ENCODE measurements around the gene PPP4R4. TPM values are rescaled to one million over a fixed set of nuclear protein-coding genes. Genes with fewer than 3 reads are reported as not detected.
"Not testable (repeated sequence)": the region's sequence is repeated elsewhere in the genome, so short reads cannot be mapped to it uniquely, and the experiment has no call there.

PPP4R4 gene
- total RNA-seq, 2 donors from 2014 or later, result 4.6 to 8.4 TPM

GRCh38 chr14:94145902-94146527, 28.1 kb upstream of the PPP4R4 start:
- Mint-ChIP-seq H3K36me3 (ENCODE audit: low read depth) (no peaks in the 10 kb centered on the region), H3K27ac (no peak overlapping the region), H3K4me1 (peaks cover 5% of the 10 kb centered on the region), H3K27me3 (ENCODE audit: insufficient read depth) (peaks cover 18% of the 10 kb centered on the region), H3K4me3 (no peak overlapping the region), H3K9me3 (no peaks in the 10 kb centered on the region)
- H3K4me3 ChIP-seq (ENCODE audit: low read length), result no peak overlapping the region
- no peak for DNase-seq
- no peaks in the 10 kb centered on the region for H3K9me3 ChIP-seq (ENCODE audit: control insufficient read depth, low read length)
- no peak overlapping the region for H3K9ac ChIP-seq (ENCODE audit: extremely low read depth, low read length, poor library complexity, severe bottlenecking)
- no peaks in the 10 kb centered on the region for H3K27me3 ChIP-seq (ENCODE audit: control insufficient read depth, insufficient read depth, low read length, poor library complexity, severe bottlenecking)
- H3K4me1 ChIP-seq (ENCODE audit: control insufficient read depth, insufficient read depth, low read length), result no peaks in the 10 kb centered on the region
- no peak for TF ChIP-seq CTCF (conservative IDR thresholded peaks at IDR 0.05)
- no peak overlapping the region for H3K27ac ChIP-seq (ENCODE audit: low read depth, low read length)
- WGBS, 2 experiments (ENCODE audit: insufficient coverage in 1 of 2, insufficient read length in 1 of 2), result 57 to 74% methylated on average over 3 to 6 of the region's 6 CpGs
- H3K36me3 ChIP-seq (ENCODE audit: control insufficient read depth, insufficient read depth, low read length), result no peaks in the 10 kb centered on the region

- Mint-ChIP-seq H3K9me3 (peaks cover 13% of the 10 kb centered on the region), H3K4me1 (no peaks in the 10 kb centered on the region), H3K27ac (no peak overlapping the region), H3K4me3 (no peak overlapping the region), H3K27me3 (ENCODE audit: insufficient read depth) (peaks cover 21% of the 10 kb centered on the region), H3K36me3 (ENCODE audit: low read depth) (no peaks in the 10 kb centered on the region)
- no peaks in the 10 kb centered on the region for H3K36me3 ChIP-seq (ENCODE audit: control insufficient read depth, insufficient read depth, low read length)
- H3K27ac ChIP-seq (ENCODE audit: low read depth, low read length), result no peak overlapping the region
- no peaks in the 10 kb centered on the region for H3K9me3 ChIP-seq (ENCODE audit: control insufficient read depth, low read length)
- no peak for DNase-seq
- no peak overlapping the region for H3K4me3 ChIP-seq (ENCODE audit: low read length)
- WGBS, 2 experiments (ENCODE audit: insufficient coverage in 1 of 2, insufficient read length in 1 of 2), result 79 to 100% methylated on average over 1 of the region's 1 CpG
- TF ChIP-seq CTCF (conservative IDR thresholded peaks at IDR 0.05), result no peak
- H3K4me1 ChIP-seq (ENCODE audit: control insufficient read depth, insufficient read depth, low read length), result no peaks in the 10 kb centered on the region
- no peaks in the 10 kb centered on the region for H3K27me3 ChIP-seq (ENCODE audit: control insufficient read depth, insufficient read depth, low read length, poor library complexity, severe bottlenecking)
- no peak overlapping the region for H3K9ac ChIP-seq (ENCODE audit: extremely low read depth, low read length, poor library complexity, severe bottlenecking)
Measured at GRCh38 chr14:94152676-94153075, 21.4 kb upstream of the PPP4R4 start.

GRCh38 chr14:94153750-94154342, 20.3 kb upstream of the PPP4R4 start:
- no peak overlapping the region for H3K9ac ChIP-seq (ENCODE audit: extremely low read depth, low read length, poor library complexity, severe bottlenecking)
- 89 to 97% methylated on average over 5 to 6 of the region's 6 CpGs for WGBS, 2 experiments (ENCODE audit: insufficient coverage in 1 of 2, insufficient read length in 1 of 2)
- no peaks in the 10 kb centered on the region for H3K36me3 ChIP-seq (ENCODE audit: control insufficient read depth, insufficient read depth, low read length)
- no peak for TF ChIP-seq CTCF (conservative IDR thresholded peaks at IDR 0.05)
- DNase-seq, result no peak
- Mint-ChIP-seq H3K36me3 (ENCODE audit: low read depth) (no peaks in the 10 kb centered on the region), H3K4me3 (no peak overlapping the region), H3K27ac (no peak overlapping the region), H3K4me1 (no peaks in the 10 kb centered on the region), H3K9me3 (peaks cover 13% of the 10 kb centered on the region), H3K27me3 (ENCODE audit: insufficient read depth) (peaks cover 12% of the 10 kb centered on the region)
- no peaks in the 10 kb centered on the region for H3K4me1 ChIP-seq (ENCODE audit: control insufficient read depth, insufficient read depth, low read length)
- no peaks in the 10 kb centered on the region for H3K27me3 ChIP-seq (ENCODE audit: control insufficient read depth, insufficient read depth, low read length, poor library complexity, severe bottlenecking)
- no peak overlapping the region for H3K4me3 ChIP-seq (ENCODE audit: low read length)
- H3K9me3 ChIP-seq (ENCODE audit: control insufficient read depth, low read length), result no peaks in the 10 kb centered on the region
- H3K27ac ChIP-seq (ENCODE audit: low read depth, low read length), result no peak overlapping the region

GRCh38 chr14:94156143-94156542, 18.0 kb upstream of the PPP4R4 start:
- H3K9me3 ChIP-seq (ENCODE audit: control insufficient read depth, low read length); DNase-seq; H3K4me3 Mint-ChIP-seq; H3K27ac ChIP-seq (ENCODE audit: low read depth, low read length); H3K27ac Mint-ChIP-seq; H3K9ac ChIP-seq (ENCODE audit: extremely low read depth, low read length, poor library complexity, severe bottlenecking); H3K4me1 ChIP-seq (ENCODE audit: control insufficient read depth, insufficient read depth, low read length); H3K4me1 Mint-ChIP-seq; H3K36me3 Mint-ChIP-seq (ENCODE audit: low read depth); H3K27me3 ChIP-seq (ENCODE audit: control insufficient read depth, insufficient read depth, low read length, poor library complexity, severe bottlenecking); H3K4me3 ChIP-seq (ENCODE audit: low read length); H3K36me3 ChIP-seq (ENCODE audit: control insufficient read depth, insufficient read depth, low read length); H3K27me3 Mint-ChIP-seq (ENCODE audit: insufficient read depth): not testable (repeated sequence)
- peaks cover 13% of the 10 kb centered on the region for H3K9me3 Mint-ChIP-seq
- 80% methylated on average over 1 of the region's 1 CpG for WGBS, 2 experiments (ENCODE audit: insufficient coverage in 1 of 2, insufficient read length in 1 of 2)

All from endodermal cell (in vitro differentiated cells).